Panc1 (cell line): ENCODE results near the gene KCNMA1.

Experiments
- CTCF ChIP-seq: fragments of 450-650 bp; IDR thresholded peaks from 2 replicates; pipeline ENCODE4 v1.5.1; 2017; ENCODE audit warnings: mild to moderate bottlenecking
- POLR2AphosphoS5 ChIP-seq: IDR thresholded peaks from 2 replicates; pipeline ENCODE4 v1.6.1; 2012; ENCODE audit warnings: mild to moderate bottlenecking, low read depth, low read length, moderate library complexity
- REST ChIP-seq, 2 experiments: IDR thresholded peaks; 2 replicates each; pipeline ENCODE4 v1.6.1; 2011 to 2012; ENCODE audit warnings: low read depth in 2 of 2, control low read depth in 1 of 2, low read length in 1 of 2, mild to moderate bottlenecking in 1 of 2, moderate library complexity in 1 of 2; ENCODE audit not compliant: insufficient read depth in 1 of 2
- SIN3A ChIP-seq: IDR thresholded peaks from 2 replicates; pipeline ENCODE4 v1.6.1; 2012; ENCODE audit warnings: low read depth, mild to moderate bottlenecking, low read length, moderate library complexity, borderline replicate concordance; ENCODE audit not compliant: insufficient read depth
- TCF7L2 ChIP-seq: IDR thresholded peaks from 2 replicates; pipeline ENCODE4 v1.6.1; 2011; ENCODE audit warnings: mild to moderate bottlenecking, low read depth, low read length, inconsistent platforms

- no peak for TF ChIP-seq CTCF
- TF ChIP-seq POLR2AphosphoS5, result no peak
- TF ChIP-seq SIN3A, result no peak
- no peak for TF ChIP-seq REST (IDR thresholded peaks at IDR 0.05; ENCODE audit: insufficient read depth in 1 of 2, low read depth in 2 of 2, low read length in 1 of 2)
- no peak for TF ChIP-seq TCF7L2
Observed at GRCh38 chr10:77594471-77594783, 43.2 kb downstream of the KCNMA1 start.
